PC-9 (cell line): ENCODE results near the gene AGXT. TPM values are rescaled to one million over a fixed set of nuclear protein-coding genes. Genes with fewer than 3 reads are reported as not detected.
A peak's percentile ranks its signal among the peaks of the same experiment; 100 is the strongest.

Experiments used
- BruUV-seq: library from RNA; stranded (reverse); fragments of 400-500 nt; replicated peaks from 2 replicates; lab custom pipeline; 2021; lab: Mats Ljungman, UMichigan
- CTCF ChIA-PET: fragments of 300-600 bp; sonication (Branson Sonifier 250); formaldehyde crosslinking; loops from one replicate; lab custom pipeline; 2022; ENCODE audit warnings: antibody characterized with exemption; lab: Charles Lee
- POLR2A ChIA-PET: fragments of 300-600 bp; sonication (Branson Sonifier 250); formaldehyde crosslinking; loops from one replicate; lab custom pipeline; 2022; ENCODE audit warnings: antibody characterized with exemption; ENCODE audit not compliant: unreplicated experiment; lab: Charles Lee
- DNase-seq, 2 experiments: peaks; one replicate each; pipeline versions ENCODE4 v3.0.0 to v3.0.0-alpha.2; 2015 to 2022; ENCODE audit warnings: mixed read lengths in 1 of 2
- H2AFZ ChIP-seq: fragments of 200-600 bp; sonication (generic); 2 replicates; pipeline ENCODE4 v1.8.1; 2017; ENCODE audit warnings: antibody characterized with exemption
- H3F3A ChIP-seq: fragments of 200-600 bp; sonication (generic); 2 replicates; pipeline ENCODE4 v1.8.1; 2017; ENCODE audit warnings: antibody characterized with exemption, mild to moderate bottlenecking, low read depth; ENCODE audit not compliant: insufficient read depth
- H3K27ac ChIP-seq: fragments of 200-600 bp; sonication (generic); 2 replicates; pipeline ENCODE4 v1.6.1; 2016; ENCODE audit warnings: mixed run types
- H3K27me3 ChIP-seq: fragments of 200-600 bp; sonication (generic); 2 replicates; pipeline ENCODE4 v1.6.1; 2016; ENCODE audit warnings: low read depth, mixed run types; ENCODE audit not compliant: insufficient read depth
- H3K36me3 ChIP-seq: fragments of 200-600 bp; sonication (generic); 2 replicates; pipeline ENCODE4 v1.6.1; 2016; ENCODE audit warnings: low read depth, mixed run types
- H3K4me1 ChIP-seq: fragments of 200-600 bp; sonication (generic); replicated peaks from 2 replicates; pipeline ENCODE4 v1.6.1; 2016; ENCODE audit warnings: mixed run types; ENCODE audit not compliant: insufficient read depth
- H3K4me2 ChIP-seq: fragments of 200-600 bp; sonication (generic); 2 replicates; pipeline ENCODE4 v1.6.1; 2017; ENCODE audit warnings: mixed run types
- H3K4me3 ChIP-seq: fragments of 200-600 bp; sonication (generic); 2 replicates; pipeline ENCODE4 v1.6.1; 2016; ENCODE audit warnings: mixed run types
- H3K79me2 ChIP-seq: fragments of 200-600 bp; sonication (generic); 2 replicates; pipeline ENCODE4 v1.6.1; 2017; ENCODE audit warnings: low read depth, mixed run types
- H3K9me2 ChIP-seq: fragments of 200-600 bp; sonication (generic); 2 replicates; pipeline ENCODE4 v1.8.1; 2017; ENCODE audit warnings: mild to moderate bottlenecking; ENCODE audit not compliant: insufficient read depth
- H3K9me3 ChIP-seq: fragments of 200-600 bp; sonication (generic); 2 replicates; pipeline ENCODE4 v1.8.1; 2016; ENCODE audit warnings: low read depth; ENCODE audit not compliant: insufficient read depth
- H4K20me1 ChIP-seq: fragments of 200-600 bp; sonication (generic); 2 replicates; pipeline ENCODE4 v1.8.1; 2017; ENCODE audit not compliant: insufficient read depth
- CTCF ChIP-seq: fragments of 200-600 bp; sonication (generic); conservative IDR thresholded peaks from 2 replicates; pipeline ENCODE4 v1.6.1; 2017; ENCODE audit warnings: mixed run types, antibody characterized with exemption, mild to moderate bottlenecking, moderate library complexity
- EZH2 ChIP-seq: fragments of 200-600 bp; sonication (generic); IDR thresholded peaks from 2 replicates; pipeline ENCODE4 v1.8.0; 2017; ENCODE audit warnings: antibody characterized with exemption, low read depth
- intact Hi-C: fragments of 100-400 bp; cut with micrococcal nuclease; formaldehyde crosslinking; loops from one replicate; pipeline ENCODE4 v1.10.0; 2022; ENCODE audit not compliant: unreplicated experiment
- total RNA-seq: library from RNA; stranded (reverse); gene quantifications from 2 replicates; pipeline ENCODE4 v1.2.3, GENCODE V29; 2021

The AGXT gene
- total RNA-seq, 1 experiment from 2014 or later = not detected

DNA sequence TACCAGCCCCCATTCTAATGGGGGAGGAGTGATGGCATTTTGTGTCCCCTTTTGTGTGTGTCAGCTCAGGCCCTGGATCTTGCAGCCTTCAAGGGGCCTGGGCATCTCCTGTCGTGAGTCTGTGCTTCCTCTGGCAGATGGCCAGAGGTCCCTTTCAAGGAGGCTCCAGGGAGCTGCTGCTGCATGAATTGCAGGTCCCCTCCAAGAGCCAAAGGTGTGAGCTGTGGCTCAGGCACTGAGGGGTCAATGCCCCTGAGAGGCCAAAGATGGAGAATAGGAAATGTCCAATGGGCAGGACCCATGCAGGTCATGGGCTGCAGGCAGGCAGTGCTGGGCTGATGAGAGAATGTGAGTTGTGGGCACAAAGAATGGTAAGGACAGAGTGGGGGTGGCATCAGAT is 16.9 kb downstream of the AGXT start:
- CTCF ChIA-PET = no interaction called here
- peaks cover 13% of the 10 kb centered on the region; the same call in 1 of the 2 replicates for H3K4me1 ChIP-seq

DNA sequence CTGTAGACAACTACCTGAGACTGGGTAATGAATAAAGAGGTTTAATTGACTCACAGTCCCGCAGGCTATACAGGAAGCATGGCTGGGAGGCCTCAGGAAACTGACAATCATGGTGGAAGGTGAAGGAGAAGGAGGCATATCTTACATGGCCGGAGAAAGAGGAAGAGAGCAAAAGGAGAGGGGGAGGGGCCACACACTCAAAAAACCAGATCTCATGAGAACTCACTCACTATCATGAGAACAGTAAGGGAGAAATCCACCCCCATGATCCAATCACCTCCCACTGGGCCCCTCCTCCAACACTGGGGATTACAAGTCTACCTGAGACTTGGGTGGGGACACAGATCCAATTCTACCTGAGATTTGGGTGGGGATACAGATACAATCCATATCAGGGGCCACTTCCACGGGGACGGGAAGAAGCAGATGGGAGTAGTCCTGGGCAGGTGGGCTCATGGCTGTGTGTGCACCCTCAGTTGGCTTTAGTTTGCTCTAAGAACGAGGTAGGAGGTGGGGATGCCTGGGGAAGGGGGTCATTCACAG is 17.5 kb downstream of the AGXT start:
- no peak for TF ChIP-seq CTCF
- no peak for TF ChIP-seq EZH2

More for the DNA sequence above, 16.9 kb downstream of the AGXT start:
- Histone ChIP-seq H2AFZ (no peak overlapping the region), H3K4me2 (no peak overlapping the region), H3K27me3 (no peaks in the 10 kb centered on the region), H3K9me3 (no peaks in the 10 kb centered on the region), H3K27ac (no peak overlapping the region), H3K36me3 (peaks cover 4% of the 10 kb centered on the region; the same call in 1 of the 2 replicates), H3F3A (peaks cover 13% of the 10 kb centered on the region; the same call in 1 of the 2 replicates), H4K20me1 (no peaks in the 10 kb centered on the region), H3K4me3 (no peak overlapping the region), H3K79me2 (no peaks in the 10 kb centered on the region), H3K9me2 (no peaks in the 10 kb centered on the region)
- intact Hi-C loops = no loop called here
- POLR2A ChIA-PET = no interaction called here
- no peak for TF ChIP-seq CTCF
- TF ChIP-seq EZH2 = no peak
- BruUV-seq = no TSS peak
- no peak for DNase-seq

GRCh38 chr2:240886678-240887609 is 18.3 kb downstream of the AGXT start:
- peaks cover 26% of the 10 kb centered on the region for H3K4me1 ChIP-seq
- H4K20me1 ChIP-seq = no peaks in the 10 kb centered on the region
- H3K27ac ChIP-seq = no peak overlapping the region
- TF ChIP-seq EZH2 = no peak
- no peak for TF ChIP-seq CTCF
- no peaks in the 10 kb centered on the region for H3K9me2 ChIP-seq
- no peak for DNase-seq
- H3K4me3 ChIP-seq = no peak overlapping the region
- H3F3A ChIP-seq = peaks cover 11% of the 10 kb centered on the region; the same call in 1 of the 2 replicates
- H3K9me3 ChIP-seq = no peaks in the 10 kb centered on the region
- POLR2A ChIA-PET = no interaction called here
- no peak overlapping the region for H2AFZ ChIP-seq
- CTCF ChIA-PET = no interaction called here
- H3K27me3 ChIP-seq = no peaks in the 10 kb centered on the region
- no peak overlapping the region for H3K4me2 ChIP-seq
- no TSS peak for BruUV-seq
- peaks cover 4% of the 10 kb centered on the region; the same call in 1 of the 2 replicates for H3K79me2 ChIP-seq
- intact Hi-C loops = no loop called here
- H3K36me3 ChIP-seq = peaks cover 4% of the 10 kb centered on the region; the same call in 1 of the 2 replicates

More for the DNA sequence above, 17.5 kb downstream of the AGXT start:
- H3K79me2 ChIP-seq = no peaks in the 10 kb centered on the region
- H2AFZ ChIP-seq = no peak overlapping the region
- DNase-seq = no peak
- H3K9me3 ChIP-seq = no peaks in the 10 kb centered on the region
- no peaks in the 10 kb centered on the region for H4K20me1 ChIP-seq
- no peaks in the 10 kb centered on the region for H3K9me2 ChIP-seq
- H3K4me1 ChIP-seq = peaks cover 18% of the 10 kb centered on the region
- TSS peak; percentile 8 for BruUV-seq
- no peak overlapping the region for H3K4me3 ChIP-seq
- no peak overlapping the region for H3K4me2 ChIP-seq
- H3K36me3 ChIP-seq = peaks cover 4% of the 10 kb centered on the region; the same call in 1 of the 2 replicates
- peaks cover 13% of the 10 kb centered on the region; the same call in 1 of the 2 replicates for H3F3A ChIP-seq
- ChIA-PET POLR2A (no interaction called here), CTCF (no interaction called here)
- H3K27ac ChIP-seq = no peak overlapping the region
- intact Hi-C loops = no loop called here
- no peaks in the 10 kb centered on the region for H3K27me3 ChIP-seq
